Measurements from ENCODE around the gene MFSD12. TPM values are rescaled to one million over a fixed set of nuclear protein-coding genes. Genes with fewer than 3 reads are reported as not detected.

The MFSD12 gene
- polyA plus RNA-seq, 1 experiment, result 23.7 TPM

GRCh38 chr19:3507371-3508120 is 49.8 kb downstream of the MFSD12 start:
- CTCF ChIA-PET, result interaction anchor here (1.4 kb wide), 1 partner anchor 22 kb away, joined by 3 read pairs; no protein-coding TSS in a partner anchor
- Histone ChIP-seq H3K27me3 (ENCODE audit: control insufficient read depth, insufficient read depth, low read length) (no peaks in the 10 kb centered on the region), H3K4me3 (ENCODE audit: low read depth, low read length) (peak overlapping the region; percentile 78), H3K9me3 (ENCODE audit: control insufficient read depth, insufficient read depth, low read length) (no peaks in the 10 kb centered on the region; the same call in 1 of the 2 replicates), H3K27ac (ENCODE audit: low read depth, low read length) (no peak overlapping the region)
- no peak for DNase-seq (ENCODE audit: low read depth, low spot score)
- TF ChIP-seq, protein P1, sequence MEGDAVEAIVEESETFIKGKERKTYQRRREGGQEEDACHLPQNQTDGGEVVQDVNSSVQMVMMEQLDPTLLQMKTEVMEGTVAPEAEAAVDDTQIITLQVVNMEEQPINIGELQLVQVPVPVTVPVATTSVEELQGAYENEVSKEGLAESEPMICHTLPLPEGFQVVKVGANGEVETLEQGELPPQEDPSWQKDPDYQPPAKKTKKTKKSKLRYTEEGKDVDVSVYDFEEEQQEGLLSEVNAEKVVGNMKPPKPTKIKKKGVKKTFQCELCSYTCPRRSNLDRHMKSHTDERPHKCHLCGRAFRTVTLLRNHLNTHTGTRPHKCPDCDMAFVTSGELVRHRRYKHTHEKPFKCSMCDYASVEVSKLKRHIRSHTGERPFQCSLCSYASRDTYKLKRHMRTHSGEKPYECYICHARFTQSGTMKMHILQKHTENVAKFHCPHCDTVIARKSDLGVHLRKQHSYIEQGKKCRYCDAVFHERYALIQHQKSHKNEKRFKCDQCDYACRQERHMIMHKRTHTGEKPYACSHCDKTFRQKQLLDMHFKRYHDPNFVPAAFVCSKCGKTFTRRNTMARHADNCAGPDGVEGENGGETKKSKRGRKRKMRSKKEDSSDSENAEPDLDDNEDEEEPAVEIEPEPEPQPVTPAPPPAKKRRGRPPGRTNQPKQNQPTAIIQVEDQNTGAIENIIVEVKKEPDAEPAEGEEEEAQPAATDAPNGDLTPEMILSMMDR (IDR thresholded peaks at IDR 0.05; ENCODE audit: low read depth, low read length), result no peak
- POLR2A ChIA-PET, result no interaction called here

GRCh38 chr19:3506384-3507340 is 50.7 kb downstream of the MFSD12 start:
- H3K9me3 ChIP-seq (ENCODE audit: control insufficient read depth, insufficient read depth, low read length), result no peaks in the 10 kb centered on the region; the same call in 1 of the 2 replicates
- H3K4me3 ChIP-seq (ENCODE audit: low read depth, low read length), result peak overlapping the region; percentile 78
- H3K27me3 ChIP-seq (ENCODE audit: control insufficient read depth, insufficient read depth, low read length), result no peaks in the 10 kb centered on the region
- POLR2A ChIA-PET, result interaction anchor here (0.6 to 0.9 kb wide), 3 partner anchors 24 to 77 kb away, joined by 3 read pairs; partner anchors contain the start of gene SMIM44
- CTCF ChIA-PET, result interaction anchor here (1.4 kb wide), 1 partner anchor 21 kb away, joined by 3 read pairs; no protein-coding TSS in a partner anchor
- TF ChIP-seq, protein P1 (IDR thresholded peaks at IDR 0.05; ENCODE audit: low read depth, low read length), result no peak
- no peak for DNase-seq (ENCODE audit: low read depth, low spot score)
- H3K27ac ChIP-seq (ENCODE audit: low read depth, low read length), result no peak overlapping the region

DNA sequence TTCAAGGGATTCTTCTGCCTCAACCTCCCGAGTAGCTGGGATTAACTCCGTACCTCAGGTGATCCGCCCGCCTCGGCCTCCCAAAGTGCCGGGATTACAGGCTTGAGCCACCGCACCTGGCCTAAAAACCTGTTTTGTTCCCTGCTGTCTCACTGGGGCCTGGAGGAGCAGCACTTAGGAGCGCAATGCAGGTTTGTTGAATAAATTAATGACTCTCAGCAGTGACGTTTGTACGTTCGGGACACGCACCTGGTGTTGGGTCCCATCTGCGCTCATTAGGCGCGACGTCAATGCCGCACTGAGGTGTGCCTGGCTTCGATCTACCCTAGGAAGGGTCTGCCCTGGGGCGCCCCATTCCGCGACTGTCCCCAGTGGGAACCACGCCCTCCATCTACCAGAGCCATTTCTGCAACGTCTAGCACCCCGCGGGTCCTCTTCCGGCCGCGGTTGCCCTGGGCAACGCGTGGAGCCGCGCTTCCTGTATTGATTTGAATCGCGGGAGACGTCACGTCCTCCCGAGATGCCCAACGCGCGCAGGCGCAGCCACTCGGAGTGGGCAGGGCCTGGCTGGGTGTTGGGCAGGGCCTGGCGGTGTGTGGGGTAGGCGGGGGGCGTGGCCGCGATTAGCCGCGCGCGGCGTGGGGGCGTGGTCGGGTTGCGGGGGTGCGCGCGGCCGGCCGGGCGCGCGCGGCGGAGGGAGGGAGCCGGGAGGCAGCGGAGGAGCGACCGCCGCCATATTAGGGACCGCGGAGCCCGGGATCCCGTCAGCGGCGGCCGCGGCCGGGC is 51.6 kb downstream of the MFSD12 start, which contains the start of gene FZR1:
Gene FZR1 (plus strand): TSS at position 714 of the 786 bp plus-strand sequence. CDS start 16,679 bp downstream, outside the sequence.
- Histone ChIP-seq H3K27me3 (ENCODE audit: control insufficient read depth, insufficient read depth, low read length) (no peaks in the 10 kb centered on the region), H3K27ac (ENCODE audit: low read depth, low read length) (no peak within 1 kb of the TSS), H3K9me3 (ENCODE audit: control insufficient read depth, insufficient read depth, low read length) (no peaks in the 10 kb centered on the region; the same call in 1 of the 2 replicates), H3K4me3 (ENCODE audit: low read depth, low read length) (peak within 1 kb of the TSS; percentile 89)
- TF ChIP-seq, protein P1 (IDR thresholded peaks at IDR 0.05; ENCODE audit: low read depth, low read length), result no peak
- DNase-seq (ENCODE audit: low read depth, low spot score), result peak; percentile 95
- CTCF ChIA-PET, result interaction anchor here (0.6 to 1.4 kb wide), 2 partner anchors 20 to 21 kb away, joined by 3 to 4 read pairs; no protein-coding TSS in a partner anchor
- POLR2A ChIA-PET, result interaction anchor here (0.6 to 0.9 kb wide), 2 partner anchors 27 to 76 kb away, joined by 3 read pairs; no protein-coding TSS in a partner anchor

DNA sequence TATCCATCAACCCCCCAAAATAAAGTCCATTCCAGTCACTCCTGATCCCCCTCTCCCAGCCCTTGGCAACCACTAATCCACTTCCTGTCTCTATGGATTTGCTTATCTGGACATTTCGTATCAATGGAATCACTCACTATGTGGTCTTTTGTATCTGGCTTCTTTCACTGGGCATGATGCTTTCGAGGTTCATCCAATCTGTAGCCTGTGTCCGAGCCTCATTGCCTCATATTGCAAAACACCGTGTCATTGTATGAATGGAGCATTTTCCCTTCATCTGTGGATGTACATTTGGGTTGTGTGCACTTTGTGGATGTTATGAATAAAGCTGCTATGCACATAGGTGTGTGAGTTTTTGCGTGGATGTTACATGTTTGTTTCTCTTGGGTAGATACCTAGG is 52.7 kb downstream of the MFSD12 start:
- ChIA-PET POLR2A (no interaction called here), CTCF (interaction anchor here (0.6 kb wide), 1 partner anchor 20 kb away, joined by 4 read pairs; no protein-coding TSS in a partner anchor)
- Histone ChIP-seq H3K9me3 (ENCODE audit: control insufficient read depth, insufficient read depth, low read length) (no peaks in the 10 kb centered on the region; the same call in 1 of the 2 replicates), H3K27me3 (ENCODE audit: control insufficient read depth, insufficient read depth, low read length) (no peaks in the 10 kb centered on the region), H3K4me3 (ENCODE audit: low read depth, low read length) (no peak overlapping the region), H3K27ac (ENCODE audit: low read depth, low read length) (no peak overlapping the region)
- no peak for DNase-seq (ENCODE audit: low read depth, low spot score)
- TF ChIP-seq, protein P1 (IDR thresholded peaks at IDR 0.05; ENCODE audit: low read depth, low read length), result no peak

Measured in AG04450 (cell line).